ENCODE data around the gene LGALS9. TPM values are rescaled to one million over a fixed set of nuclear protein-coding genes. Genes with fewer than 3 reads are reported as not detected.
"Not testable (repeated sequence)": the region's sequence is repeated elsewhere in the genome, so short reads cannot be mapped to it uniquely, and the experiment has no call there.

LGALS9 gene
- total RNA-seq, 1 experiment from 2014 or later = 0.22 TPM

GRCh38 chr17:27631411-27631760 is 398 bp downstream of the LGALS9 start:
- DNase-seq = no peak
- H3K27me3 ChIP-seq = no peaks in the 10 kb centered on the region
- no peaks in the 10 kb centered on the region for H3K4me1 ChIP-seq
- H3K27ac ChIP-seq = no peak overlapping the region
- H3K4me3 ChIP-seq = no peak overlapping the region
- H3K36me3 ChIP-seq = no peaks in the 10 kb centered on the region
- no peaks in the 10 kb centered on the region for H3K9me3 ChIP-seq (replicated peaks)

GRCh38 chr17:27631897-27632725 is 1.1 kb downstream of the LGALS9 start:
- H3K4me1 ChIP-seq = no peaks in the 10 kb centered on the region
- H3K4me3 ChIP-seq = no peak overlapping the region
- no peaks in the 10 kb centered on the region for H3K27me3 ChIP-seq
- no peak for DNase-seq
- H3K36me3 ChIP-seq = no peaks in the 10 kb centered on the region
- no peaks in the 10 kb centered on the region for H3K9me3 ChIP-seq (replicated peaks)
- H3K27ac ChIP-seq = no peak overlapping the region

GRCh38 chr17:27632766-27633165 is 1.8 kb downstream of the LGALS9 start:
- not testable (repeated sequence) for H3K4me3 ChIP-seq; DNase-seq; H3K9me3 ChIP-seq (replicated peaks); H3K36me3 ChIP-seq; H3K4me1 ChIP-seq; H3K27ac ChIP-seq; H3K27me3 ChIP-seq

- DNase-seq = no peak
- no peaks in the 10 kb centered on the region for H3K9me3 ChIP-seq (replicated peaks)
- no peak overlapping the region for H3K4me3 ChIP-seq
- no peak overlapping the region for H3K27ac ChIP-seq
- H3K4me1 ChIP-seq = no peaks in the 10 kb centered on the region
- no peaks in the 10 kb centered on the region for H3K27me3 ChIP-seq
- H3K36me3 ChIP-seq = no peaks in the 10 kb centered on the region
Observed at GRCh38 chr17:27633312-27634025, 2.5 kb downstream of the LGALS9 start.

GRCh38 chr17:27634026-27634335 is 3.0 kb downstream of the LGALS9 start:
- H3K4me1 ChIP-seq = no peaks in the 10 kb centered on the region
- no peaks in the 10 kb centered on the region for H3K9me3 ChIP-seq (replicated peaks)
- H3K4me3 ChIP-seq = no peak overlapping the region
- no peaks in the 10 kb centered on the region for H3K36me3 ChIP-seq
- DNase-seq = no peak
- no peak overlapping the region for H3K27ac ChIP-seq
- H3K27me3 ChIP-seq = no peaks in the 10 kb centered on the region

GRCh38 chr17:27634776-27635175 is 3.8 kb downstream of the LGALS9 start:
- Histone ChIP-seq H3K9me3 (replicated peaks) (no peaks in the 10 kb centered on the region), H3K4me3 (no peak overlapping the region)
- no peak for DNase-seq

GRCh38 chr17:27635275-27635823 is 4.4 kb downstream of the LGALS9 start:
- Histone ChIP-seq H3K27ac (no peak overlapping the region), H3K4me1 (no peaks in the 10 kb centered on the region), H3K27me3 (no peaks in the 10 kb centered on the region), H3K36me3 (no peaks in the 10 kb centered on the region), H3K4me3 (no peak overlapping the region), H3K9me3 (replicated peaks) (no peaks in the 10 kb centered on the region)
- DNase-seq = no peak

More at GRCh38 chr17:27634776-27635175, 3.8 kb downstream of the LGALS9 start:
- Histone ChIP-seq H3K27ac (no peak overlapping the region), H3K4me1 (no peaks in the 10 kb centered on the region), H3K27me3 (no peaks in the 10 kb centered on the region), H3K36me3 (no peaks in the 10 kb centered on the region)

- not testable (repeated sequence) for DNase-seq; H3K27ac ChIP-seq; H3K27me3 ChIP-seq; H3K4me1 ChIP-seq; H3K9me3 ChIP-seq (replicated peaks); H3K36me3 ChIP-seq; H3K4me3 ChIP-seq
Observed at GRCh38 chr17:27636005-27636520, 5.1 kb downstream of the LGALS9 start.

GRCh38 chr17:27637818-27638217 is 6.8 kb downstream of the LGALS9 start:
- not testable (repeated sequence) for DNase-seq; H3K9me3 ChIP-seq (replicated peaks); H3K4me3 ChIP-seq; H3K27ac ChIP-seq; H3K36me3 ChIP-seq; H3K27me3 ChIP-seq; H3K4me1 ChIP-seq

GRCh38 chr17:27638415-27638914 is 7.5 kb downstream of the LGALS9 start:
- not testable (repeated sequence) for H3K9me3 ChIP-seq (replicated peaks); H3K4me1 ChIP-seq; H3K27me3 ChIP-seq; DNase-seq; H3K27ac ChIP-seq; H3K4me3 ChIP-seq; H3K36me3 ChIP-seq

GRCh38 chr17:27640790-27641189 is 9.8 kb downstream of the LGALS9 start:
- Histone ChIP-seq H3K4me3 (no peak overlapping the region), H3K27me3 (no peaks in the 10 kb centered on the region), H3K4me1 (no peaks in the 10 kb centered on the region), H3K36me3 (no peaks in the 10 kb centered on the region), H3K27ac (no peak overlapping the region), H3K9me3 (replicated peaks) (no peaks in the 10 kb centered on the region)
- no peak for DNase-seq

- no peaks in the 10 kb centered on the region for H3K36me3 ChIP-seq
- DNase-seq = no peak
- H3K27ac ChIP-seq = no peak overlapping the region
- H3K9me3 ChIP-seq (replicated peaks) = no peaks in the 10 kb centered on the region
- no peak overlapping the region for H3K4me3 ChIP-seq
- peaks cover 6% of the 10 kb centered on the region; the same call in 1 of the 2 replicates for H3K27me3 ChIP-seq
- H3K4me1 ChIP-seq = no peaks in the 10 kb centered on the region
Observed at GRCh38 chr17:27644586-27644985, 13.6 kb downstream of the LGALS9 start.

- not testable (repeated sequence) for H3K4me3 ChIP-seq; H3K27ac ChIP-seq; DNase-seq; H3K9me3 ChIP-seq (replicated peaks); H3K27me3 ChIP-seq; H3K36me3 ChIP-seq; H3K4me1 ChIP-seq
Observed at GRCh38 chr17:27645621-27646020, 14.6 kb downstream of the LGALS9 start.

- Histone ChIP-seq H3K4me1 (no peaks in the 10 kb centered on the region), H3K36me3 (no peaks in the 10 kb centered on the region), H3K27ac (no peak overlapping the region), H3K9me3 (replicated peaks) (no peaks in the 10 kb centered on the region), H3K4me3 (no peak overlapping the region), H3K27me3 (peaks cover 6% of the 10 kb centered on the region; the same call in 1 of the 2 replicates)
- no peak for DNase-seq
Observed at GRCh38 chr17:27646232-27646631, 15.2 kb downstream of the LGALS9 start.

- Histone ChIP-seq H3K9me3 (replicated peaks) (no peaks in the 10 kb centered on the region), H3K36me3 (no peaks in the 10 kb centered on the region), H3K4me1 (no peaks in the 10 kb centered on the region), H3K4me3 (no peak overlapping the region), H3K27ac (no peak overlapping the region), H3K27me3 (peaks cover 6% of the 10 kb centered on the region)
- DNase-seq = no peak
Observed at GRCh38 chr17:27647765-27648164, 16.8 kb downstream of the LGALS9 start.

Data from SJCRH30 (cell line).